Neural progenitor cell (in vitro differentiated cells): ENCODE data around the gene ING5.

Source experiments
- CTCF ChIP-seq: fragments of 200-600 bp; sonication (generic); IDR thresholded peaks from 2 replicates; pipeline ENCODE4 v1.5.1; 2017; ENCODE audit warnings: antibody characterized with exemption, mild to moderate bottlenecking
- EZH2 ChIP-seq: fragments of 200-600 bp; sonication (generic); IDR thresholded peaks from 2 replicates; pipeline ENCODE4 v1.6.1; 2017; ENCODE audit warnings: antibody characterized with exemption, mild to moderate bottlenecking, moderate library complexity

- TF ChIP-seq CTCF = no peak
- no peak for TF ChIP-seq EZH2
Observed at GRCh38 chr2:241719093-241719492, 17.3 kb downstream of the ING5 start.
